NCI-H510A treated with DMSO at 0.1 percent for 48 hours (cell line): ENCODE measurements around the gene HEXIM1.
A peak's percentile ranks its signal among the peaks of the same experiment; 100 is the strongest.

ENCODE experiments used
- DNase-seq: peaks from one replicate; lab custom pipeline; 2025; lab: John Stamatoyannopoulos, UW

HEXIM1 gene

DNA sequence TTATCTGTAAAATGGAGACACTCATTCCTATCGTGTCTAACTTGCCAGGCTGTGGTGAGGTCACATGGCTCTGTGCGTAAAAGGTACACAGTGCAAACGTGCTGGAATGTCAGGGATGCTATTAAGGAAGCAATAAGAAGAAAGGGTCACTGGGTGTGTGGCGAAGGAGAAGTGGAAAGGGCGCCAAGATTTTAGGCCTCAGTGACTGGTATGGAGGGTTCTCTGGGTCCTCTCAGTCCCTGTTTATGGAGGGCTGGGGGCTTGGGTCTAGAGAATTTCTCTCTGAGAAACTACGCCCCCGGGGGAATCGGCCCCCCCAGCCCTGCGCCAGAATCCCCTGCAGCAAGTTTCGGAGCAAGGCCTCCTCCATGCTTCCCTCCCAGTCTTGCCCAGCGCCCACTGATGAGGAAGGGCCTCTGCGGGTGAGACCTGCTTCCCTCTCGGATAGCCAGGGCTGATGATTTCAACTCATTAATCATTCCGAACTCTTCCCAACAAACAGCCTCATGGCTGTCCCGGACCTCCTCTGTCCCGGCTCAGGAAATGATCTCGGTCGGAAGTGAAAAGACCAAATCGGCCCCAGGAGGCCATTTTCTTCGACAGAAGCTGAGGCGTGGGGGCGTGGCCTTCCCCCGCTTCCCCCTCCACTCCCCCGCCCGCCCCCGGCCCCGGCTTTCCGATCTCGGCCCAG lies 1.2 kb upstream of the HEXIM1 start:
- DNase-seq: no peak

DNA sequence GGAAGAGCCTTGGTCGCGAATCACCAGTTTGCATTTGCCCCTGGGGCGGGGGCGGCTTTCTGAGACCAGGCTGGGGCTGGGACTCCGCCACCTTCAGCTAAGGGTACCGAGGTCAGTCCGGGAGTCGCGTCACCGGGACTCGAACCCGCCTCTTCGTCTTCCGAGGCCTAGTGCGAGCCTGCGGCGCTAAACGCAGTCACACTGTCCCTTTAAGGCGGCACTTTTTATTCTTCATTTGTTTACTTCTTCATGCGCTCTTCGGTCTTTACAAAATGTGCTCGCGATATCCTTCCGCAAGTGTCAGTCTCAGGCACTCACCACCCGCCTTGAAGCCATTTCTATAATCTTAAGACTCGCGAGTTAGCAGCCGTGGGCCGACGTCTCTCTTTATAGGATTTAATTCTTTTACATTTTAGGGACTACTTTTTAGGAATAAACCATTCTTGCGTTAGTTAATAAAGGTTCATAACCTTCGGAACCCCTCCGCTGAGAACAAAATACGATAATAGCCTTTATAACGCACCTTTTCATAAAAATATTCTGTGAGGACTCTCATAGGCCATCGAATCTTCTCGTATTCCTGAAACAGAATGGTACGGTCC lies 593 bp upstream of the HEXIM1 start:
- DNase-seq: peak; percentile 97

GRCh38 chr17:45149037-45149668 lies 878 bp downstream of the HEXIM1 start:
- DNase-seq: peak; percentile 82

GRCh38 chr17:45149669-45150664 lies 1.7 kb downstream of the HEXIM1 start:
- DNase-seq: peak; percentile 67

DNA sequence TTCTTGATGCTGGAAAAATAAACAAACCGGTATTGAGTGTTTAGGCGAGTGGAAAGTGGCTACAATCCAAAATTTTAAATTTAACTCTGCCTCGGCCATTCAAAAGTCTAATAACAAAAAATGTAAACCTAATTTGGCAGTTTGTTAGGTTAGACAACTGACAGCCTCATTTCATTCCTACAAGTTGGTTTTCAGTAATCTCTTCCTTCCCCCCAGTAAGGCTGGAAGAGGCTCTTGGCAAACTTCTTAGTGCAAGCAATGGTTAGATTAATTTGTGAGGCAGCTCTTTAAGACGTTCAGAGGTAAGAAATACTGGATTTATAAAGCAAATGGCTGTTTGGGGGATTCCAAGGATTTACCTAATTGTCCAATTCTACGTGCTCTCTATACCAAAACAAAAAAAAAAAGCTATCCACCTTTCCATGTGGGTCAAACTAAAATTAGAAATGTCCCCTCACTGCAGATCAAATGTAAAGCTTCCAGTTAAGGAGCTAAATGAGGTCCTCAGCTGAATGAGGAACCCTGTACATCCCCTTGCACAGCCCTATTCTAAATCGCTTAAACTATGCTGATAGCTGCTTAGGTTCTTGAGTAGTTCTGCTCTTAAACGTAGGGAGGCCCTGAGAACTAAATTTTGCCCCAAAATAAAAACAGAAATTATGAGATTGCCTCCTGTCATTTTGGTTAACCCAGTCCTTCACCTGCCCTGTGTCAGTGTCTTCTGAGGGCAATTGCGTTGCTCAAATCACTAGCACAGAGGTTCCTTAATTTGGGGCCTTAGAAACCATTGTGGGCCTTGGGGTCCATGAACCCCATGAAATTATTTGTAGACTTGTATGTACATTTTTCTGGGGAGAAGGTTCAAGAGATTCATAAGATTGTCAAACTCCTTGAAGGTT lies 2.9 kb downstream of the HEXIM1 start:
- DNase-seq: no peak

GRCh38 chr17:45155029-45155428 lies 6.8 kb downstream of the HEXIM1 start:
- no peak for DNase-seq

DNA sequence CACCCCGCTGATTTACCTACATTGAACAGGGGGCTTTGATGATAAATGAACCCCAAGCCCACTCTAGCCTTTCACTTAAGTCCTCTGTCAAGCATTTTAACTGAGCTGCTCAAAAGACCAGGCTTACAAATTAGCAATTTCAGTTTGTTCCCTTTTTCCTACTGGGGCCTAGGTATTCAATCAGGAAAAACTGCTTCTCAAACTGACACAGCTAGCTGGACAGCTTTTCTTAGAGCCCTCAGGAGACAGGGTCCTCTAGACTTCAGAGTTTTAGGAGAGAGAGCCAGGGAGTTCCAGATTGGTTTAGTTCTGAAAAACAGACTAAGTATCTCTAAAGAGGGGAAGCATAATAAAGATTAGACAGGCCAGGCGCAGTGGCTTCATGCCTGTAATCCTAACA lies 7.2 kb downstream of the HEXIM1 start:
- DNase-seq: no peak

DNA sequence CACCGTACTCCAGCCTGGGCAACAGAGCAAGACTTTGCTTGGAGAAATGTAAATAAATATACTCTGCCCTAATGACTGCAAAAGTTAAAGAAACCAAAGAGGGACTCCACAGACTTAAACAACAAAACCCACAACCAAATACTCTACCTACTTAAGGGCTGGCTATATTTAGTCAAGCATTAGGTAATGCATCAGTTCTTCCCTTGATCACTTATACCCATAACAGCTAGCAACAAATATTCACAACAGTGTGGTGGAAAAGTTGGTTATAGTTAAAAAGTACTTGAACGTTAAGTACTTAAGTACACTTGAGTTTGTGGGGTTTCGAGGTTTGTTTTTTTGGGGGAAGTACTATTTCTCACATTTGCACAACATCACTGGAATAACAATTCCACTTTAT lies 8.0 kb downstream of the HEXIM1 start:
- no peak for DNase-seq

- DNase-seq: no peak
Measured at GRCh38 chr17:45160447-45161287, 12.4 kb downstream of the HEXIM1 start.

GRCh38 chr17:45161288-45162024 lies 13.2 kb downstream of the HEXIM1 start, which contains the start of gene HEXIM2:
HEXIM2 (plus strand) TSS chr17:45161875; CDS start chr17:45162794, 919 bp downstream.
- DNase-seq: peak; percentile 99

DNA sequence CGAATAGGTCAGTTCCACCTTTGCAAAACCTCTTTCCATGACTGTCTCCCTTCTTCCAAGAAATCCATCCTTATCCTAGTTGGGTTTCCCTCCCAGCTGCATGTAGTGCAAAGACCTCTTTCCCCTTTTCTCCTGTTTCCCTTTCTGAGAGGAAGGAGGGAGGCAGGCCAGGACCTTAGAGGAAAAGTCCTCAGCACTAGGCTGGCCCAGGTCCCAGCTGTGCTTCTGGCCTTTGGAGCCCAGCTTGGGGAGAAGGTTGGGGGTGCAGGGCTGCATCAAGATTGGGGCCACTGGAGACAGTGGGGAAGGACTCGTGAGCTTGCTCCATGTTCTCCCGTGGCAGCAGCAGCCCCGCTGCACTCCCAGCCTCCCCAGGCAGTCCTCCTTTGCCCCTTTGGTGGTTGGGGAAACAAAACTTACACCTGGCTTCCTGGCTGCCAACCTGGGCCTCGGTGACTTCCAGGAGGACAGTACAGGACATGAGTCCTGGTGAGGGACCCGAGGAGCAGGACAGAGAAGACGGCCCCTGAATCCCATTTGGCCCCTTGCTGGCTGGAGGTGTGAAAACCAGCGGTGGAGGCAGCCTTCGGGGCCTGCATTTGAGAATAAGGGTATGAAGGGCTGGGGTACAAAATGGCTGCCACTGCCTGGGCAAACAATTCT lies 13.9 kb downstream of the HEXIM1 start:
- DNase-seq: no peak

- no peak for DNase-seq
Measured at GRCh38 chr17:45164734-45165269, 16.5 kb downstream of the HEXIM1 start.

DNA sequence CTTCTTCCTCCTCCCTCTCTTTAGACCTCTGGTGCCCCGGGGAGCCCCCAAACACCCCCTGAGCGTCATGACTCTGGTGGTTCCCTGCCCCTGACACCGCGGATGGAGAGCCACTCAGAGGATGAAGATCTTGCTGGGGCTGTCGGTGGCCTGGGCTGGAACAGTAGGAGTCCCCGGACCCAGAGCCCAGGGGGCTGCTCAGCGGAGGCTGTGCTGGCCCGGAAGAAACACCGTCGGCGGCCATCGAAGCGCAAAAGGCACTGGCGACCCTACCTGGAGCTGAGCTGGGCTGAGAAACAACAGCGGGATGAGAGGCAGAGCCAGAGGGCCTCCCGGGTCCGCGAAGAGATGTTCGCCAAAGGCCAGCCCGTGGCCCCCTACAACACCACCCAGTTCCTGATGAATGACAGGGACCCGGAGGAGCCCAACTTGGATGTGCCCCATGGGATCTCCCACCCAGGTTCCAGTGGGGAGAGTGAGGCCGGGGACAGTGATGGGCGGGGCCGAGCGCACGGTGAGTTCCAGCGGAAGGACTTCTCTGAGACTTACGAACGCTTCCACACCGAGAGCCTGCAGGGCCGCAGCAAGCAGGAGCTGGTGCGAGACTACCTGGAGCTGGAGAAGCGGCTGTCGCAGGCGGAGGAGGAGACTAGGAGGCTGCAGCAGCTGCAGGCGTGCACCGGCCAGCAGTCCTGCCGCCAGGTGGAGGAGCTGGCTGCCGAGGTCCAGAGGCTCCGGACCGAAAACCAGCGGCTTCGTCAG lies 20.9 kb downstream of the HEXIM1 start:
- DNase-seq: no peak

- DNase-seq: no peak
Measured at GRCh38 chr17:45170280-45170930, 22.1 kb downstream of the HEXIM1 start.

GRCh38 chr17:45170931-45171337 lies 22.7 kb downstream of the HEXIM1 start:
- DNase-seq: no peak

DNA sequence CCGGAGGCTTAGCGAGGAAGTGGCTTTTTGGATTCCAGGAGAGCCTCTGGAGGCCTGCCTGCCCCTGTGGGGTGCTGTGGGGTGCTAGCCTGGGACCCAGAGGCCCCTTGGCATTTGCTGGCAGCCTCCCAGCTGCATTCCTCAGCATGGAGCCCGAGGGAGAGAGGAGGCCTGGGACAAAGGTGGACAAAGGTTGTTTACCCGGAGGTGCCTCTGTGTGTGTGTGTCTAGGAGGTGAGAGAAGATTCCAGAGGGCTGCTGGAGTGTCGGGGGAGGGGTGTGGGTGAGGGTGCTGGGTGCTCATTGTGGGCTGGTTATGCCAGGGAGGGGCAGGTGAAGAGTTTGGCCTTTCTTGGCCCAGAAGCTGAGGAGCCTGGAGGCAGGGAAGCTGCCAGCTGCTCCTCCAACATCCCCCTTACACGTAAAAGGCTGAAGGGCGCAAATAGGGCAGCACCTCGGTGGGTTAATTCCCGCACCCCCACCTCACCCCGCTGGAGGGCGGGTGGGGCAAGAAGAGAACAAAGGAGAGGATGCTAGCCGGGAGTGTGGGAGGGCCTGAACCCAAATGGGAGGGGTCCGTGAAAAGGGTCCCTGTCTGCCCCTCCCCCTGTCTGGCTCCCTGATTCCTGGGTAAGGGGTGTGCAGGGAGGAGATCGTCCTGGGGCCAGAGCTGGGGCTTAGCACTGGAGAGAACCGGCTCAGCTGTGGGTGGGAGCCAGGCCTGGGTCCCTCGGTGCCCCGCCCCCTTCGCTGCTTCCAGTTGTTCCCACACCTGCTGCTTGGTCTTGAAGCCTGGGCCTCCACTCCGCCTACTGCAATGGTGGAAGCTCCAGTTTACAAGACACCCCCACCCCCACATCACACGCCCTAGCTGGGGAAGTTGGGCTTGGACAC lies 23.3 kb downstream of the HEXIM1 start:
- DNase-seq: peak; percentile 69
